ENCODE measurements around the gene NCS1. TPM values are rescaled to one million over a fixed set of nuclear protein-coding genes. Genes with fewer than 3 reads are reported as not detected.

NCS1 gene
- total and polyA plus RNA-seq, 9 of the 15 experiments (the other 6 are each of a cell fraction or from before 2014, with no cell fraction given): 0.28 to 27.0 (median 9.6) TPM

DNA sequence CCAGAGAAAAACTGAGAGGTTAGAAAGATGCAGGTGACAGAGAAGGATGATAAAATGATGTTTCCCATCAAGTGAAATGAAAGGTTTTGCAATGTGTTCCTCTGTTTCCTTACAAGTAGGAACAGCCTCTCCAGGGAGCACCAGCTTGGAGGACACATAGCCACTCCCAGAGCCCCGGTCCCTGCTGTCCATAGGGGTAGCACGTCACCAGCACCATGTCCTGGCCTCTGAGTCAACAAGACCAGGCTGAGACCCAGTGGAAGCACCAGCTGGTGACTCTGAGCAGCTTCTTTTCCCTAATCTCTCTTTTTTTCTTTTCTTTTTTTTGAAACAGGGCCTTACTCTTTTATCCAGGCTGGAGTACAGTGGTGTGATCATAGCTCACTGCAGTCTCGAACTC is 73.9 kb downstream of the NCS1 start (continued):
- TF ChIP-seq, protein P1, sequence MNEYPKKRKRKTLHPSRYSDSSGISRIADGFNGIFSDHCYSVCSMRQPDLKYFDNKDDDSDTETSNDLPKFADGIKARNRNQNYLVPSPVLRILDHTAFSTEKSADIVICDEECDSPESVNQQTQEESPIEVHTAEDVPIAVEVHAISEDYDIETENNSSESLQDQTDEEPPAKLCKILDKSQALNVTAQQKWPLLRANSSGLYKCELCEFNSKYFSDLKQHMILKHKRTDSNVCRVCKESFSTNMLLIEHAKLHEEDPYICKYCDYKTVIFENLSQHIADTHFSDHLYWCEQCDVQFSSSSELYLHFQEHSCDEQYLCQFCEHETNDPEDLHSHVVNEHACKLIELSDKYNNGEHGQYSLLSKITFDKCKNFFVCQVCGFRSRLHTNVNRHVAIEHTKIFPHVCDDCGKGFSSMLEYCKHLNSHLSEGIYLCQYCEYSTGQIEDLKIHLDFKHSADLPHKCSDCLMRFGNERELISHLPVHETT (CRISPR knock-in tag; conservative IDR thresholded peaks at IDR 0.05 in 1 of 2, IDR thresholded peaks at IDR 0.05 in 1 of 2): no peak
- TF ChIP-seq PTRF (tag; IDR thresholded peaks at IDR 0.05) (no peak), CREBBP (IDR thresholded peaks at IDR 0.05; ENCODE audit: low read depth, low read length) (no peak)

GRCh38 chr9:130254747-130255630 is 82.8 kb downstream of the NCS1 start:
- in situ Hi-C loops (cut with MboI): no loop called here
- FAIRE-seq (no peak), ATAC-seq (no peak), DNase-seq (ENCODE audit: extremely low read depth in 1 of 4, low spot score in 3 of 4) (no peak)
- Histone ChIP-seq H2AFZ (ENCODE audit: low read depth, low read length) (peak overlapping the region; percentile 44; the same call in 1 of the 2 replicates), H3K9me3 (replicated peaks; ENCODE audit: control insufficient read depth, insufficient read depth, low read depth, low read length) (no peaks in the 10 kb centered on the region), H3K27me3 (ENCODE audit: control insufficient read depth in 2 of 2, insufficient read depth in 2 of 2, low read length in 2 of 2) (peaks cover 4 to 12% of the 10 kb centered on the region in 2 experiments; a peak in 3 of 5 replicates), H3K27ac (ENCODE audit: extremely low read depth, low read depth, low read length) (no peak overlapping the region), H3K9me1 (ENCODE audit: control insufficient read depth, insufficient read depth, low read length) (no peaks in the 10 kb centered on the region), H3K79me2 (ENCODE audit: control insufficient read depth, insufficient read depth, low read length) (no peaks in the 10 kb centered on the region), H3K9ac (ENCODE audit: insufficient read depth in 1 of 2, low read depth in 2 of 2, low read length in 2 of 2) (no peak overlapping the region), H4K20me1 (replicated peaks; ENCODE audit: control insufficient read depth, insufficient read depth, low read length) (no peaks in the 10 kb centered on the region), H3K4me1 (replicated peaks in 1 of 2; ENCODE audit: control insufficient read depth in 2 of 2, insufficient read depth in 2 of 2, low read length in 2 of 2) (peaks cover 0 to 4% of the 10 kb centered on the region in 2 experiments; a peak in 1 of 5 replicates), H3K4me3 (no peak overlapping the region), H3K36me3 (ENCODE audit: control insufficient read depth, insufficient read depth, low read length) (no peaks in the 10 kb centered on the region), H3K4me2 (ENCODE audit: insufficient read depth, low read length) (peak overlapping the region; percentile 11)
- ChIA-PET CTCF (ENCODE audit: low intra/inter-chr PET ratio) (no interaction called here), POLR2A (interaction anchor here (0.7 kb wide), 1 partner anchor 99 kb away, joined by 4 read pairs; no protein-coding TSS in a partner anchor)
- WGBS (ENCODE audit: insufficient coverage, low coverage, missing lambda C conversion rate): 15% methylated on average over 23 of the region's 23 CpGs
- no TSS peak for BruUV-seq (replicated peaks)
- intact Hi-C loops (cut with micrococcal nuclease): no loop called here
- TF ChIP-seq, protein P2, sequence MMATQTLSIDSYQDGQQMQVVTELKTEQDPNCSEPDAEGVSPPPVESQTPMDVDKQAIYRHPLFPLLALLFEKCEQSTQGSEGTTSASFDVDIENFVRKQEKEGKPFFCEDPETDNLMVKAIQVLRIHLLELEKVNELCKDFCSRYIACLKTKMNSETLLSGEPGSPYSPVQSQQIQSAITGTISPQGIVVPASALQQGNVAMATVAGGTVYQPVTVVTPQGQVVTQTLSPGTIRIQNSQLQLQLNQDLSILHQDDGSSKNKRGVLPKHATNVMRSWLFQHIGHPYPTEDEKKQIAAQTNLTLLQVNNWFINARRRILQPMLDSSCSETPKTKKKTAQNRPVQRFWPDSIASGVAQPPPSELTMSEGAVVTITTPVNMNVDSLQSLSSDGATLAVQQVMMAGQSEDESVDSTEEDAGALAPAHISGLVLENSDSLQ (IDR thresholded peaks at IDR 0.05): peak; percentile 58; the same call in 1 of the 2 replicates
- TF ChIP-seq MEIS2 (IDR thresholded peaks at IDR 0.05; ENCODE audit: partially characterized antibody) (peak; percentile 78), TBL1XR1 (IDR thresholded peaks at IDR 0.05; ENCODE audit: low read length in 2 of 2) (no peak), PBX2 (CRISPR knock-in tag; IDR thresholded peaks at IDR 0.05; ENCODE audit: low read depth) (no peak), PBX2 (tag; conservative IDR thresholded peaks at IDR 0.05; ENCODE audit: low read depth) (peak; percentile 84), HEY1 (CRISPR knock-in tag; IDR thresholded peaks at IDR 0.05; ENCODE audit: borderline replicate concordance) (no peak)

Measured in K562 (cell line).